ENCODE measurements around the gene NEAT1.

Gene NEAT1

DNA sequence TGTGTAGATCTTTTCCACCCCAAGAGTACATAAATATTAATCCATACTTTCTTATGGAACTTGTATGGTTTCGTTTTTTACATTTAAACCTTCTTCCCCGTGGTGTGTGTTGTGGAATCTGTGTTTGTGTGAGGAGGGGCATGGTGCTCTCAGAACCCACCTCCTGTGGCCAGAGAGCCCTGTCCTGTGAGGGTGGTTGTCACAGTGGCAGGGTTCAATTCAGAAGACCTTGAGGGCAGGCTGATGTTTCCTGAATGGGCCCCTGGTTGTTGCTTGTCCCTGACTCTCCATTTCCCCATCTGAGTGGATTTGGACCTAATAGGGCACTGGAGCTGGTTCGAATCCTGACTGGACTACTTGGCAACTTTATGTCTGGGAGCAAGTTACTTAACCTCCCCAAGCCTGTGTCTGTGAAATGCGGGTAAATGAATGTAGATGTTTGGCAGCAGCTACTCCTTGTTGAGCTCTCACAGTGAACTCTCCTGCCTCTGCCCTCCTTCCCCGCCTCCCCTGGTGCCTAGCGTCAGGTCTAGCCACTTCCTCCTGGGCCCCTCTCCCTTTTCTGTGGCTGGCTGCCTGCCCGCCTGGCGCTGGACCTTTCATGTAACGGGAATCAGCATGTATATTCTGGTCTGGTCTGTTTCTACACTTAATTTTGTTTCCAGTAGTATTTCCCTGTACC lies 7.3 kb downstream of the NEAT1 start:
- TF ChIP-seq, protein P1, sequence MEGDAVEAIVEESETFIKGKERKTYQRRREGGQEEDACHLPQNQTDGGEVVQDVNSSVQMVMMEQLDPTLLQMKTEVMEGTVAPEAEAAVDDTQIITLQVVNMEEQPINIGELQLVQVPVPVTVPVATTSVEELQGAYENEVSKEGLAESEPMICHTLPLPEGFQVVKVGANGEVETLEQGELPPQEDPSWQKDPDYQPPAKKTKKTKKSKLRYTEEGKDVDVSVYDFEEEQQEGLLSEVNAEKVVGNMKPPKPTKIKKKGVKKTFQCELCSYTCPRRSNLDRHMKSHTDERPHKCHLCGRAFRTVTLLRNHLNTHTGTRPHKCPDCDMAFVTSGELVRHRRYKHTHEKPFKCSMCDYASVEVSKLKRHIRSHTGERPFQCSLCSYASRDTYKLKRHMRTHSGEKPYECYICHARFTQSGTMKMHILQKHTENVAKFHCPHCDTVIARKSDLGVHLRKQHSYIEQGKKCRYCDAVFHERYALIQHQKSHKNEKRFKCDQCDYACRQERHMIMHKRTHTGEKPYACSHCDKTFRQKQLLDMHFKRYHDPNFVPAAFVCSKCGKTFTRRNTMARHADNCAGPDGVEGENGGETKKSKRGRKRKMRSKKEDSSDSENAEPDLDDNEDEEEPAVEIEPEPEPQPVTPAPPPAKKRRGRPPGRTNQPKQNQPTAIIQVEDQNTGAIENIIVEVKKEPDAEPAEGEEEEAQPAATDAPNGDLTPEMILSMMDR (IDR thresholded peaks at IDR 0.05), result no peak

DNA sequence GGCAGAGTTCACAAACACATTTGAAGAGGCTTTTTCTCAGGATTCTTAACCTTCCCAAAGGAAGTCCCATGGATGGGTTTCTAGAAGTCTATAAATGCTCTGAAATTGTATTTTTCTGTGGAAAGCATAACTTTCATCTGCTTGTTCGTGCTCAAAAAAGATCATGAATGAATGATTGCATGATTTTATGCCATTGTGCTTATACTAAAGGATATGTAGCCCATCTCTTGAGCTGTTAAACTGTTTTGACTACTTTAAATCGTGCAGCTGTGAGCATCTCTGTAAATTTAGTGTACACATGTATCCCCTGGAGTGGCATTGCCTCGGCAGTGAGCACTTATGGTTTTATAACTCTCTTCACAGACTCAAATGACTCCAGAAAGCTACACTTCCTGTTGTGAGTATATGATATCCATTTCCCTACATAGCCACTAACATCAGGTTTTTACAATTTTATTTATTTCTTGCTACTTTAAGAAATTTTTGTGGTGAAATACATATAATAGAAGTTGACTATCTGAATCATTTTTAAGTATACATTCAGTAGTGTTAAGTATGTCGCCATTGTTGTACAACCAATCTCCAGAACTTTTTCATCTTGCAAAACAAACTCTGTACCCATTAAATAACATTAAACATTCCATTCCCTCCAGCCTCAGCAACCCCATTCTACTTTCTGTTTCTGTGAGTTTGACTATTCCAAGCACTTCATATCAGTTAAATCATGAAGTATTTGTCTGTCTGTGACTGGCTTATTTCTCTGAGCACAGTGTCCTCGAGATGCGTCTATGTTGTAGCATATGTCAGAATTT lies 8.0 kb downstream of the NEAT1 start:
- TF ChIP-seq, protein P1 (IDR thresholded peaks at IDR 0.05), result no peak

DNA sequence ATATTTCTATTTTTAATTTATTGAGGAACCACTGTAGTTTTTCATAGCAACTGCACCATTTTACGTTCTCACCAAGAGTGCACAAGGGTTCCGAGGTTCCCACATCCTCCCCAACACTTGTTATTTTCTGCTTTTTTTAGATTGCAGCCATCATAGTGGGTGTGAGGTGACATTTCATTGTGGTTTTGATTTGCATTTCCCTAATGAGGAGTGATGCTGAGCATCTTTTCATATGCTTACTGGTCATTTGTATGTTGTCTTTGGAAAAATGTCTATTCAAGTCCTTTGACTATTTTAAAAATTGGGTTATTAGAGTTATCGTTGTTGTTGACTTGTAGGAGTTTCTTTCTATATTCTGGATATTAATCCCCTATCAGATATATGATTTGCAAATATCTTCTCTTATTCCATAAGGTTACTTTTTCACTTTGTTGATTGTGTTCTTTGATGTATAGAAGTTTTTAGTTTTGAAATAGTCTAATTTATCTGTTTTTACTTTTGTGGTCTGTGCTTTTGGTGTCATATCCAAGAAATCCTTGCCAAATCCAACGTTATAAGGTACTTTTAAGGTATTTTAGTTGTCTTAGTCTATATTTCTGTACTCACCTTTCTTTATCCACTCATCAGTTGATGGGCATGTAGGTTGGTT lies 9.0 kb downstream of the NEAT1 start:
- TF ChIP-seq, protein P1 (IDR thresholded peaks at IDR 0.05), result no peak

DNA sequence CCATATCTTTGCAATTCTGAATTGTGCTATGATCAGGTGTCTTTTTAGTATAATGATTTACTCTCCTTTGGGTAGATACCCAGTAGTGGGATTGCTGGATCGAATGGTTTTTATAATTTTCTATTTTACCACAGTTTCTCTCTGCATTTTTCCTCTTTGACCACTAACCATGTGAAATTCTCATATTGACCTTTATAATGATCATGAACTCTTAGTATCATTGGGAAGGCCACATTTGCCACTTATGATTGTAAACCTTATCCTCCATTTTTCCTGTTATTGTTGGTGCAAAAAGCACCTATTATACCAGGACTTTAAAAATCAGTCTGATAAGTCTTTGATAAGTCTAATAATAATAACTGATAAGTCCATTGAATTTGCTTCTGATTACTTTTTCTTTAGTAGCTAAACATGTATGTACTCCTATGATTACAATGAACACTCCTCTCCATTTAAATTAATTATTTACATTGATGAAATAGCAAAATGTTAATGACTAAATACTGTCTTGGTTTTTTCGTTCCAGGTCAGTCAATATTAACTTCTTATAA lies 9.6 kb downstream of the NEAT1 start:
- TF ChIP-seq, protein P1 (IDR thresholded peaks at IDR 0.05), result no peak

DNA sequence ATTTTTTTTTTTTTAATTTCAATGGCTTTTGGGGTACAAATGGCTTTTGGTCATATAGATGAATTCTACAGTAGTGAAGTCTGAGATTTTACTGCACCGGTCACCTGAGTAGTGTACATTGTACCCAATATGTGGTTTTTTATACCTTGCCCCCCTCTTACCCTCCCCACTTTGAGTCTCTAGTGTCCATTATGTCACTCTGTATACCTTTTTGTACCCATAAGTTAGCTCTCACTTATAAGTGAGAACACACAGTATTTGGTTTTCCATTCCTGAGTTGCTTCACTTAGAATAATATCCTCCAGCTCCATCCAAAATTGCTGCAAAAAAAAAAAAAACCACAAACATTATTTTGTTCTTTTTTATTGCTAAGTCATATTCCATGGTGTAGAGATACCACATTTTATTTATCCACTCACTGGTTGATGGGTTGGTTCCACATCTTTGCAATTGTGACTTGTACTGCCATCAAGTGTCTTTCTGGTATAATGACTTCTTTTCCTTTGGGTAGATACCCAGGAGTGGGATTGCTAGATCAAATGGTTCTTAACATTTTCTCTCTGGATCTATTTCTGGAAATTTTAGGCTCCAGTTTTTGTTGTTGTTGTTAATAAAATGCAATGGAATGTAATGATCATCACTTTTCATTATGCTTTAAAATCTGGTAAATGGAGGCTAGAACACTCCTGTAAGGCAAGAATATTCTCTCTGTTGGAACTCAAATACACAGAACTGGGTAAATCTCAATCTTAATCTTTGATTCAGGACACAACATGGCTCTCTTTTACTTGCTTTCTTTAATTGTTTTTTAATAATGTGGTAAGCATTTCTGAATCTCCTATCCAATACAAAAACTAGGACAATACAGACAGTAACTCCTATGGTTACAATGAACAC lies 10.3 kb downstream of the NEAT1 start:
- TF ChIP-seq, protein P1 (IDR thresholded peaks at IDR 0.05), result peak; percentile 31; the same call in 1 of the 2 replicates

DNA sequence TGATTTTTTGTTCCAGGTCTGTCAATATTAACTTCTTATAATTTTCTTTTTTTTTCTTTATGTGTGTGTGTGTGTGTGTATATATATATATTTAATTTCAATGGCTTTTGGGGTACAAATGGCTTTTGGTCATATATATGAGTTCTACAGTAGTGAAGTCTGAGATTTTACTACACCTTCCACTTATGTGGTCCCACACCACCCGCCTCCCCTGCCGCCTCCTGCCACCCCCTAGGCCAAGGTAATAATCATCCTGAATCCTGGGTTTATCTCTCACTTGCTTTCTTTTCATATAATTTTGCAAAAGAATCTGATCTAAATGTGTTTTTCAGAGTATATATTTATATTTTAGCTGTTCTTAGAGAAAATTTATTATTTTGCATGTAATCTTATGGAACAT lies 11.1 kb downstream of the NEAT1 start:
- TF ChIP-seq, protein P1 (IDR thresholded peaks at IDR 0.05), result no peak
